GM19324 (cell line): Measurements from ENCODE around the gene TIGD2.

Experiments used
- ATAC-seq: cut with Tn5 transposase; IDR thresholded peaks from one replicate; pipeline ENCODE4 v1.9.1; 2021; ENCODE audit warnings: mild to moderate bottlenecking, moderate library complexity; ENCODE audit not compliant: unreplicated experiment, low FRiP score

TIGD2 gene

DNA sequence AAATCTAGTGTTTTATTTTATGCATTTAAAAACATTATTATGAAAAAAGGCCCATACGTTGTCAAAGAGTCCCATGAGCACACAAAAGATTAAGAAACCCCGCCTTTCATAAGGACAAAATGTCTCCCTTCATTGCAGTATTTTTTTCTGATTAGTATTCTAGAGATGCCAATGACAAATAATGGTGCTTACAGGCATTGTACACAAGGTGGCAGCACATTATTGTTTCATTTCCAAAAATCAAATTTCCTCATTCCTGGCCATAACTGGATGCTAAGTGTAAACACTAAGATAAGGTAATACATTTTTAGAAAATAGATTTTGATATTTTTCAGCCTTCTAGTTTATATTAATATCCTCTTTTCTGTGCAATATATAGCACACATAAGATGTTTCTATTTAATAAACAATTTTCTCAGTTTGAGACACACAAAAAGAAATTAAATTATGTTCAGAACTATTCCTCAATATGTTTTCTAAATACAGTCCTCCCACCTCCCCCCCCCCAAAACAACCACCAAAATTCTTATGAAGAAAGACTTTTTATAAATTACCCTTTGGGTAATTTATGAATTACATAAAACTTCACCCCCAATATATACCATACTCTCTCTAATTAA, 47.7 kb downstream of the TIGD2 start:
- no peak for ATAC-seq

- ATAC-seq = no peak
Measured at GRCh38 chr4:89160806-89161205, 49.5 kb downstream of the TIGD2 start.

GRCh38 chr4:89161841-89162240, 50.5 kb downstream of the TIGD2 start:
- no peak for ATAC-seq

DNA sequence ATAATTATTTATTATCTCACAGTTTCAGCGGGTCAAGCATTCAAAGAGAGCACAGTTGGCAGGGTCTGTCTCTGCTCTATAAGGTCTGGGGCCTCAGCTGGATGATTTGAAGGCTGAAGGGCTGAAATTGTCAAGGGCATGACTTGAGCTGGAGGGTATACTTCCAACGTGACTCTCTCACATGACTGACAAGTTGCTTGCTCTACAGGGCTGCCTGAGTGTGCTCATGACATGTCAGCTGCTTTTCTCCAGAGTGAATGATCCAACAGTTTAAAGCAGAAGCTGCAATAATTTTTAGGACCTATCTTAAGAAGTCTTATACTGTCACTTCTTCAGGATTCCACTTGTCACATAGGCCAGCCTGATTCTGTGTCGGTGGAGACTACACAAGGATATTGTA, 51.2 kb downstream of the TIGD2 start:
- no peak for ATAC-seq

DNA sequence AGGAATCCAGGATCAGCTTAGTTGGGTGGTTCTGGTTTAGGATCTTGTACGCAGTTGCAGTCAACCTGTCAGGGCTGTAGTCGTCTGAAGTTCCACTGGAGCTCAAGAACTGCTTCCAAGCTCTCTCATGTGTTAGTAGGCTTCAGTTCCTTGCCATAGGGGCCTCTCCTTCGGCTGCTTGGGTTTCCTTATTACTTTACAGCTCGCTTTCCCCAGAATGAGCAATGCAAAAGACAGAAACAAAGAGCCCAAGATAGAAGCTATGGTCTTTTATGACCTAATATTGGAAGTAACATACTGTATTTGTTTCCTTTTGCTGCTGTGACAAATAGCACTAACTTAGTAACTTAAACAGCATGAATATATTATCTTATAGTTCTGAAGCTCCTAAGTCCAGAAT, 51.7 kb downstream of the TIGD2 start:
- ATAC-seq = no peak

GRCh38 chr4:89164400-89164799, 53.1 kb downstream of the TIGD2 start:
- no peak for ATAC-seq
